GM12878 (cell line): ENCODE data around the gene GBX1. TPM values are rescaled to one million over a fixed set of nuclear protein-coding genes. Genes with fewer than 3 reads are reported as not detected.

ENCODE experiments used
- ATAC-seq: fragments of 200-7000 bp; cut with Tn5 transposase; 3 replicates; pipeline ENCODE4 v1.9.1; 2020; ENCODE audit warnings: mild to moderate bottlenecking, moderate library complexity
- BruUV-seq: library from RNA; stranded (reverse); fragments of 400-500 nt; replicated peaks from 2 replicates; lab custom pipeline; 2021; lab: Mats Ljungman, UMichigan
- CTCF ChIA-PET: fragments of 300-600 bp; sonication (Branson Sonifier 250); formaldehyde crosslinking; extraction: SDS; loops from one replicate; lab custom pipeline; 2021; ENCODE audit warnings: inconsistent platforms; lab: Yijun Ruan, JAX
- POLR2A ChIA-PET: fragments of 350-600 bp; formaldehyde crosslinking; extraction: SDS; loops from one replicate; lab custom pipeline; 2021; ENCODE audit warnings: inconsistent platforms; lab: Charles Lee
- RAD21 ChIA-PET: fragments of 300-600 bp; sonication (Branson Sonifier 250); formaldehyde crosslinking; loops from one replicate; lab custom pipeline; 2023; ENCODE audit warnings: antibody characterized with exemption; ENCODE audit not compliant: unreplicated experiment; lab: Charles Lee
- SMC1A ChIA-PET: fragments of 300-600 bp; sonication (Branson Sonifier 250); formaldehyde crosslinking; loops from one replicate; lab custom pipeline; 2023; ENCODE audit not compliant: unreplicated experiment, uncharacterized antibody; lab: Charles Lee
- DNase-seq: peaks from one replicate; pipeline ENCODE4 v3.0.0-alpha.2; 2011; ENCODE audit warnings: low read depth, low spot score
- FAIRE-seq: peaks from 3 replicates; lab custom pipeline; 2011; peaks lifted over from hg19 to GRCh38; lab: Jason Lieb, UNC
- H2AFZ ChIP-seq: 2 replicates; pipeline ENCODE4 v1.6.0; 2011; ENCODE audit warnings: low read depth, low read length, control low read depth; ENCODE audit not compliant: control insufficient read depth
- H3K27ac ChIP-seq: 2 replicates; pipeline ENCODE4 v1.5.1; 2011; ENCODE audit warnings: control low read depth; ENCODE audit not compliant: control insufficient read depth, insufficient read depth
- H3K27me3 ChIP-seq, 2 experiments: replicated peaks in 1 of 2; 2 replicates each; pipeline versions ENCODE4 v1.6.0 to v1.6.1; 2011; ENCODE audit warnings: low read length in 1 of 2; ENCODE audit not compliant: control insufficient read depth in 2 of 2, insufficient read depth in 2 of 2
- H3K36me3 ChIP-seq, 2 experiments: 2 replicates each; pipeline ENCODE4 v1.5.1; 2011; ENCODE audit warnings: low read length in 1 of 2; ENCODE audit not compliant: control insufficient read depth in 2 of 2, insufficient read depth in 2 of 2
- H3K4me1 ChIP-seq: 2 replicates; pipeline ENCODE4 v1.6.1; 2011; ENCODE audit warnings: mild to moderate bottlenecking, low read length, moderate library complexity, mixed read lengths; ENCODE audit not compliant: control insufficient read depth, insufficient read depth
- H3K4me2 ChIP-seq: 2 replicates; pipeline ENCODE4 v1.6.0; 2011; ENCODE audit warnings: control low read depth; ENCODE audit not compliant: control insufficient read depth, insufficient read depth
- H3K4me3 ChIP-seq: fragments of 200-600 bp; sonication (generic); 2 replicates; pipeline ENCODE4 v1.5.1; 2016
- H3K79me2 ChIP-seq: 2 replicates; pipeline ENCODE4 v1.6.0; 2011; ENCODE audit warnings: low read length; ENCODE audit not compliant: control insufficient read depth, insufficient read depth
- H3K9ac ChIP-seq: 2 replicates; pipeline ENCODE4 v1.8.0; 2011; ENCODE audit warnings: low read length, control low read depth, mixed read lengths; ENCODE audit not compliant: control insufficient read depth, insufficient read depth
- H3K9me3 ChIP-seq: replicated peaks from 3 replicates; pipeline ENCODE4 v1.5.1; 2011; ENCODE audit warnings: mild to moderate bottlenecking, low read length; ENCODE audit not compliant: control insufficient read depth, insufficient read depth
- H4K20me1 ChIP-seq: 2 replicates; pipeline ENCODE4 v1.6.0; 2011; ENCODE audit not compliant: control insufficient read depth, insufficient read depth
- BCL11A ChIP-seq: IDR thresholded peaks from 2 replicates; pipeline ENCODE4 v1.6.1; 2011; ENCODE audit warnings: low read depth, low read length
- CREM ChIP-seq: IDR thresholded peaks from 2 replicates; pipeline ENCODE4 v1.6.1; 2014; ENCODE audit warnings: antibody characterized with exemption, low read depth
- EP300 ChIP-seq, 2 experiments: fragments of 150-350 bp in 1 of 2; IDR thresholded peaks; 2 replicates each; pipeline ENCODE4 v1.6.1; 2011 to 2012; ENCODE audit warnings: low read depth in 2 of 2, low read length in 2 of 2, borderline replicate concordance in 1 of 2, improper control_type of control experiment in 1 of 2, inconsistent platforms in 1 of 2; ENCODE audit not compliant: control insufficient read depth in 1 of 2
- ESRRA ChIP-seq: IDR thresholded peaks from 2 replicates; pipeline ENCODE4 v1.6.1; 2012; ENCODE audit warnings: mild to moderate bottlenecking, low read length, improper control_type of control experiment
- HCFC1 ChIP-seq: fragments of 150-350 bp; IDR thresholded peaks from 2 replicates; pipeline ENCODE4 v1.6.1; 2014; ENCODE audit warnings: low read length
- HSF1 ChIP-seq: fragments of 150-350 bp; IDR thresholded peaks from 2 replicates; pipeline ENCODE4 v1.6.1; 2014; ENCODE audit warnings: mild to moderate bottlenecking, low read depth, low read length
- IKZF2 ChIP-seq, 2 experiments: fragments of 450-650 bp; IDR thresholded peaks; 2 replicates each; pipeline ENCODE4 v1.6.1; 2017; ENCODE audit warnings: mild to moderate bottlenecking in 2 of 2, moderate library complexity in 2 of 2
- NR2C1 ChIP-seq: fragments of 450-650 bp; IDR thresholded peaks from 2 replicates; pipeline ENCODE4 v1.6.1; 2017; ENCODE audit warnings: antibody characterized with exemption, mild to moderate bottlenecking, moderate library complexity
- RELB ChIP-seq: fragments of 450-650 bp; IDR thresholded peaks from 2 replicates; pipeline ENCODE4 v1.6.1; 2017; ENCODE audit warnings: low read depth, mild to moderate bottlenecking, moderate library complexity
- SIX5 ChIP-seq: IDR thresholded peaks from 2 replicates; pipeline ENCODE4 v1.6.1; 2011; ENCODE audit warnings: mild to moderate bottlenecking, low read depth, low read length, moderate library complexity; ENCODE audit not compliant: severe bottlenecking
- SREBF1 ChIP-seq: IDR thresholded peaks from 2 replicates; pipeline ENCODE4 v1.6.1; 2012; ENCODE audit warnings: mild to moderate bottlenecking, low read length
- WGBS: methylation state at CpG from one replicate; pipeline ENCODE4 v1.1.6; 2016; ENCODE audit warnings: low lambda C conversion rate; ENCODE audit not compliant: insufficient replicate concordance, insufficient coverage; ENCODE audit errors: missing lambda C conversion rate; 5-methylcytosine and 5-hydroxymethylcytosine counted together
- in situ Hi-C: fragments of 300-500 bp; cut with MboI; formaldehyde crosslinking; loops from 9 replicates; pipeline ENCODE4 v1.14.3; 2018; ENCODE audit warnings: mixed read lengths
- intact Hi-C: fragments of 100-400 bp; cut with micrococcal nuclease; formaldehyde crosslinking; loops from one replicate; pipeline ENCODE4 v1.14.2; 2022; ENCODE audit not compliant: unreplicated experiment
- polyA plus RNA-seq, 11 experiments: library from polyadenylated mRNA; depleted of rRNA in 4 of 11; unstranded in 6 of 11; stranded (reverse) in 5 of 11; fragments of >200 nt; fragmentation: Nextera tagmentation in 4 of 11; fragmentation: Illumina TruSeq in 1 of 11; extraction: Ambion mirVana in 4 of 11; extraction: Trizol in 1 of 11; gene quantifications; 1 replicate in 1 of 11; 2 replicates in 10 of 11; pipeline versions ENCODE4 v1.2.1 to v1.2.3, GENCODE V29; 2011 to 2016; ENCODE audit warnings: inconsistent platforms in 2 of 11, missing spikeins in 2 of 11, low read depth in 1 of 11
- total RNA-seq, 4 experiments: library from RNA; depleted of rRNA in 3 of 4; stranded (reverse); fragments of >200 nt in 3 of 4; fragmentation: Illumina TruSeq in 1 of 4; extraction: Trizol in 1 of 4; gene quantifications; 2 replicates each; pipeline versions ENCODE4 v1.2.1 to v1.2.3, GENCODE V29; 2013 to 2021

GBX1 gene
- total and polyA plus RNA-seq, 10 of the 15 experiments (the other 5 are each of a cell fraction or from before 2014, with no cell fraction given), result not detected

- no peak for TF ChIP-seq SIX5
- TF ChIP-seq BCL11A, result no peak
- no peak for TF ChIP-seq NR2C1
- TF ChIP-seq HSF1, result no peak
- TF ChIP-seq IKZF2 (IDR thresholded peaks at IDR 0.05), result no peak
- no peak for TF ChIP-seq CREM
- no peak for TF ChIP-seq RELB
- no peak for TF ChIP-seq HCFC1
- TF ChIP-seq ESRRA, result no peak
- no peak for TF ChIP-seq SREBF1
- no peak for TF ChIP-seq EP300 (IDR thresholded peaks at IDR 0.05; ENCODE audit: borderline replicate concordance in 1 of 2, control insufficient read depth in 1 of 2, low read depth in 2 of 2, low read length in 2 of 2)
- H3K4me1 ChIP-seq, result no peaks in the 10 kb centered on the region
- no peaks in the 10 kb centered on the region for H4K20me1 ChIP-seq
- H3K9ac ChIP-seq, result no peak overlapping the region
- peaks cover 6 to 15% of the 10 kb centered on the region in 2 experiments; a peak in 3 of 4 replicates for H3K36me3 ChIP-seq
- H3K27ac ChIP-seq, result no peak overlapping the region
- 90% methylated on average over 26 of the region's 58 CpGs for WGBS
- ChIA-PET RAD21 (no interaction called here), POLR2A (no interaction called here), SMC1A (no interaction called here), CTCF (interaction anchor here (3.5 kb wide), 1 partner anchor 119 kb away, joined by 41 read pairs; no protein-coding TSS in a partner anchor)
- BruUV-seq, result no TSS peak
- intact Hi-C loops (no loop called here), in situ Hi-C loops (no loop called here)
- H3K9me3 ChIP-seq, result no peaks in the 10 kb centered on the region
- no peaks in the 10 kb centered on the region for H3K27me3 ChIP-seq
- no peak overlapping the region for H3K4me3 ChIP-seq
- DNase-seq (no peak), FAIRE-seq (no peak), ATAC-seq (no peak)
- no peak overlapping the region for H3K4me2 ChIP-seq
- H2AFZ ChIP-seq, result no peak overlapping the region
- no peaks in the 10 kb centered on the region for H3K79me2 ChIP-seq
Measured at GRCh38 chr7:151125846-151126481, 41.5 kb downstream of the GBX1 start.
